ENCODE results near the gene HOXD9.

HOXD9 gene

DNA sequence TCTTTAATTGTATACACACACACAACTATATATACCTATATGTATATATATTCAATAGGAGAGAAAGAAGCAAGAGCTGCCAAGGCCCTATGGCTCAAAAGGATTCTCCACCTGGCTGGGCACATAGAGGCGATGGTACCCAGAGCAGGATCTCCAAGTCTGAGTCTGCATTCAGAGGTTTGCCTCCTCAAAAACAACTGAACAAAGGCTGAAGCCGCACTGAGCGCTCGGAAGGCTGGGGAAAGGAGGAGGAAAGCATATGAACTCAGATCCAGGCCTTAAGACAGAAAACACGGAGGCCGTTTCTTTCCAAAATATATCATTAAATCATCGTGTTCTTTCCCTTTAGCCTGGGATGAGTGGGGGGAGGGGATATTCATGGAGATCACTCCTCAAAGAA is 19.3 kb upstream of the HOXD9 start:
- Histone ChIP-seq H3K36me3 (replicated peaks; ENCODE audit: low read depth, low read length) (no peaks in the 10 kb centered on the region), H3K79me2 (ENCODE audit: low read length) (no peaks in the 10 kb centered on the region), H4K20me1 (ENCODE audit: insufficient read depth, low read length) (no peaks in the 10 kb centered on the region), H3K4me2 (ENCODE audit: low read length) (no peak overlapping the region), H3K9me3 (ENCODE audit: insufficient read depth, low read length) (no peaks in the 10 kb centered on the region), H3K4me3 (ENCODE audit: low read length) (no peak overlapping the region), H3K27me3 (ENCODE audit: low read depth, low read length) (no peaks in the 10 kb centered on the region), H3K27ac (ENCODE audit: low read length) (no peak overlapping the region), H2AFZ (ENCODE audit: low read depth, low read length) (no peak overlapping the region), H3K4me1 (ENCODE audit: low read length) (peaks cover 13% of the 10 kb centered on the region), H3K9ac (ENCODE audit: low read length) (no peak overlapping the region)
- no peak for TF ChIP-seq CTCF (IDR thresholded peaks at IDR 0.05; ENCODE audit: low read depth, low read length)
- no peak for TF ChIP-seq EZH2phosphoT487 (IDR thresholded peaks at IDR 0.05; ENCODE audit: low read depth)

- no peak overlapping the region for H2AFZ ChIP-seq (ENCODE audit: low read depth, low read length)
- no peaks in the 10 kb centered on the region for H3K36me3 ChIP-seq (replicated peaks; ENCODE audit: low read depth, low read length)
- H3K4me3 ChIP-seq (ENCODE audit: low read length): no peak overlapping the region
- H3K9me3 ChIP-seq (ENCODE audit: insufficient read depth, low read length): no peaks in the 10 kb centered on the region
- H3K9ac ChIP-seq (ENCODE audit: low read length): no peak overlapping the region
- H3K4me1 ChIP-seq (ENCODE audit: low read length): peaks cover 13% of the 10 kb centered on the region
- H3K79me2 ChIP-seq (ENCODE audit: low read length): no peaks in the 10 kb centered on the region
- no peak overlapping the region for H3K27ac ChIP-seq (ENCODE audit: low read length)
- peak overlapping the region; percentile 11; the same call in 1 of the 2 replicates for H3K4me2 ChIP-seq (ENCODE audit: low read length)
- no peaks in the 10 kb centered on the region for H3K27me3 ChIP-seq (ENCODE audit: low read depth, low read length)
- no peak for TF ChIP-seq CTCF (IDR thresholded peaks at IDR 0.05; ENCODE audit: low read depth, low read length)
- no peaks in the 10 kb centered on the region for H4K20me1 ChIP-seq (ENCODE audit: insufficient read depth, low read length)
These were observed 18.7 kb upstream of the HOXD9 start for GRCh38 chr2:176103742-176104315.

DNA sequence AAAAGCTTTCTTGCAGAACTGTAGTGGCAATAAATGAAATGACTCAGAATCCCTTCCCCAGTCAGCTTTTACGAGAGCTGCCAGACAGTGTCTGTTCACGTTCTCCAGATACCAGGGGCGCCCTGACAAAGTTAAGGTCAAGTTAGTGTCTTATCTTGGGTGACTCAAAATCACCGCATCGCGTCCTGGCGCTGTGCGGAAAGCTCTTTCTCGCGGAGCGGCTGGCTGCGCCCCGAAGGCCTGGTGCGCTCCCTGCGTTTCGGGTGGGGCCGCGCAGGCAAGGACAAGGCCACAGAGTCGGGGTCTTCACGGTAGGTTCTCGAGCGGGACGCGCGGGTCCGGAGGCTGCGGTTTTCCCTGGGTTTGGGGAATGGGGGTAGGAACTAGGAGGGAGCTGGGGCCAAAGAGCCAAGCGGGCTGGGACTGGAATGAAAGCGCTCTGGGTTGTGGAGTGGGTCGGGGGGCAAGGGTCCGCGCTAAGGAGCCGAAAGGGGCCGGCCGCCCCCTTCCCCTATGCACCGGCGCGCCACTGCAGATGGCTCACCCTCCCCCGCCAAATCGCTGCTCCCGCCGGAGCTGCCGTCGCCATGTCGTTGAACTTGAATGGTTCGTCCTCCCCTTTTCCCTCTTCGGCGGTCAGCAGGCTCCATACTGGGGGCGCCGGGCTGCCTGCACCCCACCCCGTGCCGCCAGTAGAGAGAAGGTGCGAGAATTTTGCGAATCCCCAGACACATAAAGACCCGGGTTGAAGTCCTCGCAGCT is 18.0 kb upstream of the HOXD9 start:
- Histone ChIP-seq H3K4me3 (ENCODE audit: low read length) (no peak overlapping the region), H3K79me2 (ENCODE audit: low read length) (no peaks in the 10 kb centered on the region), H4K20me1 (ENCODE audit: insufficient read depth, low read length) (no peaks in the 10 kb centered on the region), H3K9me3 (ENCODE audit: insufficient read depth, low read length) (no peaks in the 10 kb centered on the region), H3K36me3 (replicated peaks; ENCODE audit: low read depth, low read length) (no peaks in the 10 kb centered on the region), H3K27me3 (ENCODE audit: low read depth, low read length) (no peaks in the 10 kb centered on the region), H3K4me2 (ENCODE audit: low read length) (peak overlapping the region; percentile 11; the same call in 1 of the 2 replicates), H3K4me1 (ENCODE audit: low read length) (peaks cover 14% of the 10 kb centered on the region), H2AFZ (ENCODE audit: low read depth, low read length) (no peak overlapping the region), H3K9ac (ENCODE audit: low read length) (no peak overlapping the region), H3K27ac (ENCODE audit: low read length) (peak overlapping the region; percentile 37; the same call in 1 of the 2 replicates)
- no peak for TF ChIP-seq CTCF (IDR thresholded peaks at IDR 0.05; ENCODE audit: low read depth, low read length)
- no peak for TF ChIP-seq EZH2phosphoT487 (IDR thresholded peaks at IDR 0.05; ENCODE audit: low read depth)

- H3K9ac ChIP-seq (ENCODE audit: low read length): no peak overlapping the region
- H3K9me3 ChIP-seq (ENCODE audit: insufficient read depth, low read length): no peaks in the 10 kb centered on the region
- H4K20me1 ChIP-seq (ENCODE audit: insufficient read depth, low read length): no peaks in the 10 kb centered on the region
- H3K27me3 ChIP-seq (ENCODE audit: low read depth, low read length): no peaks in the 10 kb centered on the region
- H3K79me2 ChIP-seq (ENCODE audit: low read length): no peaks in the 10 kb centered on the region
- H2AFZ ChIP-seq (ENCODE audit: low read depth, low read length): no peak overlapping the region
- H3K36me3 ChIP-seq (replicated peaks; ENCODE audit: low read depth, low read length): no peaks in the 10 kb centered on the region
- no peak overlapping the region for H3K27ac ChIP-seq (ENCODE audit: low read length)
- H3K4me3 ChIP-seq (ENCODE audit: low read length): no peak overlapping the region
- H3K4me2 ChIP-seq (ENCODE audit: low read length): no peak overlapping the region
- TF ChIP-seq CTCF (IDR thresholded peaks at IDR 0.05; ENCODE audit: low read depth, low read length): no peak
- TF ChIP-seq EZH2phosphoT487 (IDR thresholded peaks at IDR 0.05; ENCODE audit: low read depth): no peak
- peaks cover 21% of the 10 kb centered on the region for H3K4me1 ChIP-seq (ENCODE audit: low read length)
These were observed 17.3 kb upstream of the HOXD9 start for GRCh38 chr2:176105078-176105729.
